Erythroblast (primary cell): Measurements from ENCODE around the gene PDCD1.

Source experiments
- GATA1 ChIP-seq: IDR thresholded peaks from 2 replicates; pipeline ENCODE4 v1.6.1; 2011; ENCODE audit warnings: low read depth, mild to moderate bottlenecking, control low read depth, low read length, moderate library complexity
- POLR2A ChIP-seq: IDR thresholded peaks from 2 replicates; pipeline ENCODE4 v1.6.1; 2011; ENCODE audit warnings: mild to moderate bottlenecking, low read length

GRCh38 chr2:241851325-241852115 is 7.2 kb downstream of the PDCD1 start:
- TF ChIP-seq POLR2A (no peak), GATA1 (no peak)
